ENCODE measurements around the gene PDZD2.

GRCh38 chr5:31648326-31648725, 9.4 kb downstream of the PDZD2 start:
- TF ChIP-seq POLR2A (IDR thresholded peaks at IDR 0.05): no peak
- TF ChIP-seq CTCF (IDR thresholded peaks at IDR 0.05): no peak
- no peak for TF ChIP-seq EP300 (IDR thresholded peaks at IDR 0.05)
- TF ChIP-seq POLR2AphosphoS5 (IDR thresholded peaks at IDR 0.05): no peak

Data from suprapubic skin (tissue), 4 donors.